ENCODE data around the gene MOK. TPM values are rescaled to one million over a fixed set of nuclear protein-coding genes. Genes with fewer than 3 reads are reported as not detected.

MOK gene
- total RNA-seq, 1 experiment from 2014 or later: 2.0 TPM

DNA sequence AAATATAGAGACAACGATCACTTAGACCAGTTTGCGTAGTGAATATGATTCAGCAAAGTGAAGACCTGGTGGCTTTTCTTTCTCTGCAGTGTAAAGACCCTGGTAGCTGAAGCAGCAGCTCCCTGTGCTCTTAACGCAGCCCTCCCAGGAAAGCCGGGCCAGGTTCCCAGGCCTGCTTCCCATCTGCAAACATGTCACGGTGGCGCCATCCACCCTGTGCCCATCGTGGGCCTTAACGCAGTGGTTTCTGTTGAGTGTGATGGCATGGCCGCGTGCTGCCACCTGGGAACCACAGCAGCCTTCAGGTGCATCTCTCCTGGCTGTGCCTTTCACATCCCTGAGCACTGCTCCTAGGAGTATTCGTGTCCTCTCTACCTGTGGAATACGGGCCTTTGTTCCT, 93.7 kb downstream of the MOK start (continued):
- no peak for TF ChIP-seq NR3C1 (CRISPR knock-in tag; conservative IDR thresholded peaks at IDR 0.05; ENCODE audit: low read depth)
- TF ChIP-seq, protein P1, sequence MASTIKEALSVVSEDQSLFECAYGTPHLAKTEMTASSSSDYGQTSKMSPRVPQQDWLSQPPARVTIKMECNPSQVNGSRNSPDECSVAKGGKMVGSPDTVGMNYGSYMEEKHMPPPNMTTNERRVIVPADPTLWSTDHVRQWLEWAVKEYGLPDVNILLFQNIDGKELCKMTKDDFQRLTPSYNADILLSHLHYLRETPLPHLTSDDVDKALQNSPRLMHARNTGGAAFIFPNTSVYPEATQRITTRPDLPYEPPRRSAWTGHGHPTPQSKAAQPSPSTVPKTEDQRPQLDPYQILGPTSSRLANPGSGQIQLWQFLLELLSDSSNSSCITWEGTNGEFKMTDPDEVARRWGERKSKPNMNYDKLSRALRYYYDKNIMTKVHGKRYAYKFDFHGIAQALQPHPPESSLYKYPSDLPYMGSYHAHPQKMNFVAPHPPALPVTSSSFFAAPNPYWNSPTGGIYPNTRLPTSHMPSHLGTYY (CRISPR knock-in tag; IDR thresholded peaks at IDR 0.05): no peak
- TF ChIP-seq, protein P2, sequence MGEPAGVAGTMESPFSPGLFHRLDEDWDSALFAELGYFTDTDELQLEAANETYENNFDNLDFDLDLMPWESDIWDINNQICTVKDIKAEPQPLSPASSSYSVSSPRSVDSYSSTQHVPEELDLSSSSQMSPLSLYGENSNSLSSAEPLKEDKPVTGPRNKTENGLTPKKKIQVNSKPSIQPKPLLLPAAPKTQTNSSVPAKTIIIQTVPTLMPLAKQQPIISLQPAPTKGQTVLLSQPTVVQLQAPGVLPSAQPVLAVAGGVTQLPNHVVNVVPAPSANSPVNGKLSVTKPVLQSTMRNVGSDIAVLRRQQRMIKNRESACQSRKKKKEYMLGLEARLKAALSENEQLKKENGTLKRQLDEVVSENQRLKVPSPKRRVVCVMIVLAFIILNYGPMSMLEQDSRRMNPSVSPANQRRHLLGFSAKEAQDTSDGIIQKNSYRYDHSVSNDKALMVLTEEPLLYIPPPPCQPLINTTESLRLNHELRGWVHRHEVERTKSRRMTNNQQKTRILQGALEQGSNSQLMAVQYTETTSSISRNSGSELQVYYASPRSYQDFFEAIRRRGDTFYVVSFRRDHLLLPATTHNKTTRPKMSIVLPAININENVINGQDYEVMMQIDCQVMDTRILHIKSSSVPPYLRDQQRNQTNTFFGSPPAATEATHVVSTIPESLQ (CRISPR knock-in tag; IDR thresholded peaks at IDR 0.05): no peak
- TF ChIP-seq FOXJ3 (CRISPR knock-in tag; IDR thresholded peaks at IDR 0.05; ENCODE audit: borderline replicate concordance): no peak
- TF ChIP-seq GTF2I (CRISPR knock-in tag; conservative IDR thresholded peaks at IDR 0.05): no peak
- no peak for TF ChIP-seq RORB (CRISPR knock-in tag; IDR thresholded peaks at IDR 0.05)
- TF ChIP-seq, protein P3, sequence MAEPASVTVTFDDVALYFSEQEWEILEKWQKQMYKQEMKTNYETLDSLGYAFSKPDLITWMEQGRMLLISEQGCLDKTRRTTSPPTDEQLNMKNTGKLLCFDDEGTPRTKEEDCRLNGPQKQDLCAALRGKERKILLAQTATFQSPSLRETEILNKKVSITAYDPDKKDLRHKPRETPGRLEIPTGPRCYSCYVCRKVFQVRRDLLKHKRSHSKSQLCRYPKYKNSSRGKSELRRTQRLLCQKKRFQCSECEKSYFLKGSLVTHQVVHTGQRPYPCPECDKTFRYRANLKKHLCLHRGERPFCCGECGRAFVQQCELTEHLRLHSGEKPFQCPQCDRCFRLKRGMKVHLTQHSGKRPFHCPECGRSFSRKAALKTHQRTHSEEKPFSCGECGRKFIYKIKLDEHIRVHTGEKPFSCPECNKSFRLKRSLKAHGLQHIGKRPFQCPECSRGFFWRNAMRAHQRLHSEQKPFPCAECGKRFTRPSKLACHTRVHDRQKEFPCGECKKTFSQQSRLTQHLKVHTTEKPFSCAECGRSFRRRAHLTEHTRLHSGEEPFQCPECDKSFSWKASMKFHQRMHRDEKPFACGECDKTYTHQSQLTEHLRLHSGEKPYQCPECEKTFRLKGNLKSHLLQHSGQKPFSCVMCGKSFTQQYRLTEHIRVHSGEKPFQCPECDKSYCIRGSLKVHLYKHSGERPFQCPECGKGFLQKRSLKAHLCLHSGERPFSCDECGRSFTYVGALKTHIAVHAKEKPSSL (CRISPR knock-in tag; conservative IDR thresholded peaks at IDR 0.05): no peak
- no peak for TF ChIP-seq ATF1 (CRISPR knock-in tag; IDR thresholded peaks at IDR 0.05)
- TF ChIP-seq, protein P4, sequence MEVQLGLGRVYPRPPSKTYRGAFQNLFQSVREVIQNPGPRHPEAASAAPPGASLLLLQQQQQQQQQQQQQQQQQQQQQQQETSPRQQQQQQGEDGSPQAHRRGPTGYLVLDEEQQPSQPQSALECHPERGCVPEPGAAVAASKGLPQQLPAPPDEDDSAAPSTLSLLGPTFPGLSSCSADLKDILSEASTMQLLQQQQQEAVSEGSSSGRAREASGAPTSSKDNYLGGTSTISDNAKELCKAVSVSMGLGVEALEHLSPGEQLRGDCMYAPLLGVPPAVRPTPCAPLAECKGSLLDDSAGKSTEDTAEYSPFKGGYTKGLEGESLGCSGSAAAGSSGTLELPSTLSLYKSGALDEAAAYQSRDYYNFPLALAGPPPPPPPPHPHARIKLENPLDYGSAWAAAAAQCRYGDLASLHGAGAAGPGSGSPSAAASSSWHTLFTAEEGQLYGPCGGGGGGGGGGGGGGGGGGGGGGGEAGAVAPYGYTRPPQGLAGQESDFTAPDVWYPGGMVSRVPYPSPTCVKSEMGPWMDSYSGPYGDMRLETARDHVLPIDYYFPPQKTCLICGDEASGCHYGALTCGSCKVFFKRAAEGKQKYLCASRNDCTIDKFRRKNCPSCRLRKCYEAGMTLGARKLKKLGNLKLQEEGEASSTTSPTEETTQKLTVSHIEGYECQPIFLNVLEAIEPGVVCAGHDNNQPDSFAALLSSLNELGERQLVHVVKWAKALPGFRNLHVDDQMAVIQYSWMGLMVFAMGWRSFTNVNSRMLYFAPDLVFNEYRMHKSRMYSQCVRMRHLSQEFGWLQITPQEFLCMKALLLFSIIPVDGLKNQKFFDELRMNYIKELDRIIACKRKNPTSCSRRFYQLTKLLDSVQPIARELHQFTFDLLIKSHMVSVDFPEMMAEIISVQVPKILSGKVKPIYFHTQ (CRISPR knock-in tag; IDR thresholded peaks at IDR 0.05): no peak
- no peak for TF ChIP-seq MXD4 (CRISPR knock-in tag; IDR thresholded peaks at IDR 0.05; ENCODE audit: borderline replicate concordance)
- TF ChIP-seq TP53 (CRISPR knock-in tag; IDR thresholded peaks at IDR 0.05): no peak

DNA sequence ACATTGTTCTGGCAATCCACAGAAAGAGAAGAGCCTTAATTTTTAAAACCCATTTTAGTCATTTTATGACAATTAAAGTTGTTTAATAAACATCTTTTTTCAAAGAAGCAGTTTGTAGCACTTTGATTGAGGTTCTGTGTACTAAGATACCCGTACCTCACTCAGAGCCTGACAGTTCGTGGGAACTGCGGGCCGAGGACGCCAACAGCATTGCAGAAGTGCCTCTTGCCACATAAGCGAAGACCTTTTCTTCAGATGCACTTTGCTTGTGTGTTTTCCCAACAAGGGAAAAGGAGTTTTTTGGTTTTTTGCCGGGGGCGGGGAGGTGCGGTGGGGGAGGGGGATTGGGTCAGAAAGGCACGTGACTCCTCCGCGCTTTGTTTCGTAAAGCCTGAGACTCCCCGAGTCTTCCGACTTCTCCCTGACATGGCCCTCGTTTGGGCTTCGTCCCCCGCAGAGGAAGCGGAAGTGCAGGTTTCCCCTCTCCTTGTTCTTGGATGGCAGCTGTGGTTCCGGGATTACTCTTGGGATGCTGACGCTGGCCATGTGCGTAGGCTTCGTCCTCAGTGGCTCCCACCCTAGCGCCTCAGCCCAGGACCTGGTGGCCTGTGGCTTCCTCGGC, 94.4 kb downstream of the MOK start:
- no peak for DNase-seq (ENCODE audit: low spot score)
- Mint-ChIP-seq H3K36me3 (peaks cover 8% of the 10 kb centered on the region; the same call in 1 of the 2 replicates), H3K27ac (peak overlapping the region; percentile 72), H3K4me3 (no peak overlapping the region), H3K9me3 (no peaks in the 10 kb centered on the region), H3K27me3 (ENCODE audit: low read depth) (no peaks in the 10 kb centered on the region), H3K4me1 (peaks cover 24% of the 10 kb centered on the region)
- CTCF ChIA-PET: interaction anchor here (0.6 kb wide), 1 partner anchor 376 kb away, joined by 3 read pairs; no protein-coding TSS in a partner anchor
- ATAC-seq: peak; percentile 19
- POLR2A ChIA-PET: no interaction called here
- TF ChIP-seq, protein P5, sequence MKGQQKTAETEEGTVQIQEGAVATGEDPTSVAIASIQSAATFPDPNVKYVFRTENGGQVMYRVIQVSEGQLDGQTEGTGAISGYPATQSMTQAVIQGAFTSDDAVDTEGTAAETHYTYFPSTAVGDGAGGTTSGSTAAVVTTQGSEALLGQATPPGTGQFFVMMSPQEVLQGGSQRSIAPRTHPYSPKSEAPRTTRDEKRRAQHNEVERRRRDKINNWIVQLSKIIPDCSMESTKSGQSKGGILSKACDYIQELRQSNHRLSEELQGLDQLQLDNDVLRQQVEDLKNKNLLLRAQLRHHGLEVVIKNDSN (CRISPR knock-in tag; IDR thresholded peaks at IDR 0.05): no peak
- TF ChIP-seq, protein P6, sequence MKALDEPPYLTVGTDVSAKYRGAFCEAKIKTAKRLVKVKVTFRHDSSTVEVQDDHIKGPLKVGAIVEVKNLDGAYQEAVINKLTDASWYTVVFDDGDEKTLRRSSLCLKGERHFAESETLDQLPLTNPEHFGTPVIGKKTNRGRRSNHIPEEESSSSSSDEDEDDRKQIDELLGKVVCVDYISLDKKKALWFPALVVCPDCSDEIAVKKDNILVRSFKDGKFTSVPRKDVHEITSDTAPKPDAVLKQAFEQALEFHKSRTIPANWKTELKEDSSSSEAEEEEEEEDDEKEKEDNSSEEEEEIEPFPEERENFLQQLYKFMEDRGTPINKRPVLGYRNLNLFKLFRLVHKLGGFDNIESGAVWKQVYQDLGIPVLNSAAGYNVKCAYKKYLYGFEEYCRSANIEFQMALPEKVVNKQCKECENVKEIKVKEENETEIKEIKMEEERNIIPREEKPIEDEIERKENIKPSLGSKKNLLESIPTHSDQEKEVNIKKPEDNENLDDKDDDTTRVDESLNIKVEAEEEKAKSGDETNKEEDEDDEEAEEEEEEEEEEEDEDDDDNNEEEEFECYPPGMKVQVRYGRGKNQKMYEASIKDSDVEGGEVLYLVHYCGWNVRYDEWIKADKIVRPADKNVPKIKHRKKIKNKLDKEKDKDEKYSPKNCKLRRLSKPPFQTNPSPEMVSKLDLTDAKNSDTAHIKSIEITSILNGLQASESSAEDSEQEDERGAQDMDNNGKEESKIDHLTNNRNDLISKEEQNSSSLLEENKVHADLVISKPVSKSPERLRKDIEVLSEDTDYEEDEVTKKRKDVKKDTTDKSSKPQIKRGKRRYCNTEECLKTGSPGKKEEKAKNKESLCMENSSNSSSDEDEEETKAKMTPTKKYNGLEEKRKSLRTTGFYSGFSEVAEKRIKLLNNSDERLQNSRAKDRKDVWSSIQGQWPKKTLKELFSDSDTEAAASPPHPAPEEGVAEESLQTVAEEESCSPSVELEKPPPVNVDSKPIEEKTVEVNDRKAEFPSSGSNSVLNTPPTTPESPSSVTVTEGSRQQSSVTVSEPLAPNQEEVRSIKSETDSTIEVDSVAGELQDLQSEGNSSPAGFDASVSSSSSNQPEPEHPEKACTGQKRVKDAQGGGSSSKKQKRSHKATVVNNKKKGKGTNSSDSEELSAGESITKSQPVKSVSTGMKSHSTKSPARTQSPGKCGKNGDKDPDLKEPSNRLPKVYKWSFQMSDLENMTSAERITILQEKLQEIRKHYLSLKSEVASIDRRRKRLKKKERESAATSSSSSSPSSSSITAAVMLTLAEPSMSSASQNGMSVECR (CRISPR knock-in tag; IDR thresholded peaks at IDR 0.05; ENCODE audit: borderline replicate concordance): no peak
- TF ChIP-seq, protein P4 (CRISPR knock-in tag; IDR thresholded peaks at IDR 0.05): no peak
- TF ChIP-seq, protein P7, sequence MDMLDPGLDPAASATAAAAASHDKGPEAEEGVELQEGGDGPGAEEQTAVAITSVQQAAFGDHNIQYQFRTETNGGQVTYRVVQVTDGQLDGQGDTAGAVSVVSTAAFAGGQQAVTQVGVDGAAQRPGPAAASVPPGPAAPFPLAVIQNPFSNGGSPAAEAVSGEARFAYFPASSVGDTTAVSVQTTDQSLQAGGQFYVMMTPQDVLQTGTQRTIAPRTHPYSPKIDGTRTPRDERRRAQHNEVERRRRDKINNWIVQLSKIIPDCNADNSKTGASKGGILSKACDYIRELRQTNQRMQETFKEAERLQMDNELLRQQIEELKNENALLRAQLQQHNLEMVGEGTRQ (CRISPR knock-in tag; IDR thresholded peaks at IDR 0.05): peak; percentile 35; the same call in 1 of the 2 replicates
- TF ChIP-seq, protein P8, sequence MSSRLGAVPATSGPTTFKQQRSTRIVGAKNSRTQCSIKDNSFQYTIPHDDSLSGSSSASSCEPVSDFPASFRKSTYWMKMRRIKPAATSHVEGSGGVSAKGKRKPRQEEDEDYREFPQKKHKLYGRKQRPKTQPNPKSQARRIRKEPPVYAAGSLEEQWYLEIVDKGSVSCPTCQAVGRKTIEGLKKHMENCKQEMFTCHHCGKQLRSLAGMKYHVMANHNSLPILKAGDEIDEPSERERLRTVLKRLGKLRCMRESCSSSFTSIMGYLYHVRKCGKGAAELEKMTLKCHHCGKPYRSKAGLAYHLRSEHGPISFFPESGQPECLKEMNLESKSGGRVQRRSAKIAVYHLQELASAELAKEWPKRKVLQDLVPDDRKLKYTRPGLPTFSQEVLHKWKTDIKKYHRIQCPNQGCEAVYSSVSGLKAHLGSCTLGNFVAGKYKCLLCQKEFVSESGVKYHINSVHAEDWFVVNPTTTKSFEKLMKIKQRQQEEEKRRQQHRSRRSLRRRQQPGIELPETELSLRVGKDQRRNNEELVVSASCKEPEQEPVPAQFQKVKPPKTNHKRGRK (CRISPR knock-in tag; IDR thresholded peaks at IDR 0.05; ENCODE audit: borderline replicate concordance): no peak

Data from WTC11 (cell line).